ENCODE results near the gene ARHGEF7. TPM values are rescaled to one million over a fixed set of nuclear protein-coding genes. Genes with fewer than 3 reads are reported as not detected.

ARHGEF7 gene
- total RNA-seq, 1 donor from 2014 or later = 95.7 TPM

DNA sequence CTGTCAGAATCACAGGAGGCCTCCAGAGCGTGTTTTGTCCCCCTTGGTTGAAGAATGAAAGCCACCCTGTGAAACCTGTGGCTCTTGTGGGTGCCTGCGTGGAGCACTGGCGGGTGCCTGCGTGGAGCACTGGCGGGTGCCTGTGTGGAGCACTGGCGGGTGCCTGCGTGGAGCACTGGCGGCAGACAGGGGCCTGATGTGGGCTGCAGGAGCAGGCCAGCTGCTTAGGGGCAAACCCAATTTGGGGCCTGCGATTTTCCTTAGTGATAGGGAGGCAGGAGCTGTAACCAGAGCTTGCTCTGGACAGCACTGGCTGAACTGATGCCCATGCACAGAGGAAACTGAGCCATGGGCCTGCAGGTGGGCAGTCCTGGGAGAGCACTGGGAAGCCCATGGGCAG lies 24.3 kb downstream of the ARHGEF7 start:
- intact Hi-C loops (cut with micrococcal nuclease) = no loop called here
- POLR2A ChIA-PET = no interaction called here
- peaks cover 50% of the 10 kb centered on the region for H3K27me3 Mint-ChIP-seq
- no peaks in the 10 kb centered on the region for H3K4me1 Mint-ChIP-seq
- ATAC-seq (ENCODE audit: low read depth) (no peak), DNase-seq (no peak)
- no peak overlapping the region for H3K27ac Mint-ChIP-seq
- H3K9me3 Mint-ChIP-seq = no peaks in the 10 kb centered on the region
- no peak overlapping the region for H3K4me3 Mint-ChIP-seq
- TF ChIP-seq, protein P1, sequence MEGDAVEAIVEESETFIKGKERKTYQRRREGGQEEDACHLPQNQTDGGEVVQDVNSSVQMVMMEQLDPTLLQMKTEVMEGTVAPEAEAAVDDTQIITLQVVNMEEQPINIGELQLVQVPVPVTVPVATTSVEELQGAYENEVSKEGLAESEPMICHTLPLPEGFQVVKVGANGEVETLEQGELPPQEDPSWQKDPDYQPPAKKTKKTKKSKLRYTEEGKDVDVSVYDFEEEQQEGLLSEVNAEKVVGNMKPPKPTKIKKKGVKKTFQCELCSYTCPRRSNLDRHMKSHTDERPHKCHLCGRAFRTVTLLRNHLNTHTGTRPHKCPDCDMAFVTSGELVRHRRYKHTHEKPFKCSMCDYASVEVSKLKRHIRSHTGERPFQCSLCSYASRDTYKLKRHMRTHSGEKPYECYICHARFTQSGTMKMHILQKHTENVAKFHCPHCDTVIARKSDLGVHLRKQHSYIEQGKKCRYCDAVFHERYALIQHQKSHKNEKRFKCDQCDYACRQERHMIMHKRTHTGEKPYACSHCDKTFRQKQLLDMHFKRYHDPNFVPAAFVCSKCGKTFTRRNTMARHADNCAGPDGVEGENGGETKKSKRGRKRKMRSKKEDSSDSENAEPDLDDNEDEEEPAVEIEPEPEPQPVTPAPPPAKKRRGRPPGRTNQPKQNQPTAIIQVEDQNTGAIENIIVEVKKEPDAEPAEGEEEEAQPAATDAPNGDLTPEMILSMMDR (IDR thresholded peaks at IDR 0.05) = no peak
- no peaks in the 10 kb centered on the region for H3K36me3 Mint-ChIP-seq (ENCODE audit: low read depth)
- CTCF ChIA-PET = no interaction called here

DNA sequence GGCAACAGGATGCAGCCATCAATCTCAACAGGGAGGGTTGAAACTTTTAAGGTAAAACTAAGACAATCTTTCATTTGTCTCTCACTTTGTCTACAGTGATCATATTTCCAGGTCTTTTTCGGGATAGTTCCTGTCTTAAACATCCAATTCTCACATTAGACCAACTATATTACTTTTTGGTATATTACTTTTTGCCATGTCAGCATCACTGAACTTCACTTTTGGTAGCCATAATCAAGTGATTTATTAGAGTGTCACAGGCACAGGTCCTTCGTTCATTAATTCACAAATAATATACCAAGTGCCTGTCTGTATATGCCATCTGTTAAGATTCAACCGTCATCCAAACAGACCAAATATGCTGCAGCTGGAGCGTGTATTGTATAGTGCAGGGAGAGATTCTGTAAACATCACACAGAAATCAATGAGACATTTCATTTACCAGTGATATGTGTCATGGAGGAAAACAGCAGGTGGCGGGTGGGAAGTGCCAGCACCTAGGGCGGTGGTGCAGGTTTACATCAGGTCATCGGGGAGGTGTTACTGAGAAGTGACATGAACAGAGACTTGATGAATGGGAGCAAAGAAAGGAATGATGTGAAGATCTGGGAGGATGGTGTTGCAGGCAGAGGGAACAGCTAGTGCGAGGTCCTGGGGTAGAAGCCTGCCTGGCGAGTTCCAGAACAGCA lies 24.9 kb downstream of the ARHGEF7 start:
- H3K4me1 Mint-ChIP-seq = no peaks in the 10 kb centered on the region
- no peak overlapping the region for H3K4me3 Mint-ChIP-seq
- CTCF ChIA-PET = no interaction called here
- TF ChIP-seq, protein P1 (IDR thresholded peaks at IDR 0.05) = no peak
- ATAC-seq (ENCODE audit: low read depth) (no peak), DNase-seq (no peak)
- peaks cover 54% of the 10 kb centered on the region for H3K27me3 Mint-ChIP-seq
- POLR2A ChIA-PET = no interaction called here
- H3K9me3 Mint-ChIP-seq = no peaks in the 10 kb centered on the region
- intact Hi-C loops (cut with micrococcal nuclease) = no loop called here
- no peak overlapping the region for H3K27ac Mint-ChIP-seq
- no peaks in the 10 kb centered on the region for H3K36me3 Mint-ChIP-seq (ENCODE audit: low read depth)

DNA sequence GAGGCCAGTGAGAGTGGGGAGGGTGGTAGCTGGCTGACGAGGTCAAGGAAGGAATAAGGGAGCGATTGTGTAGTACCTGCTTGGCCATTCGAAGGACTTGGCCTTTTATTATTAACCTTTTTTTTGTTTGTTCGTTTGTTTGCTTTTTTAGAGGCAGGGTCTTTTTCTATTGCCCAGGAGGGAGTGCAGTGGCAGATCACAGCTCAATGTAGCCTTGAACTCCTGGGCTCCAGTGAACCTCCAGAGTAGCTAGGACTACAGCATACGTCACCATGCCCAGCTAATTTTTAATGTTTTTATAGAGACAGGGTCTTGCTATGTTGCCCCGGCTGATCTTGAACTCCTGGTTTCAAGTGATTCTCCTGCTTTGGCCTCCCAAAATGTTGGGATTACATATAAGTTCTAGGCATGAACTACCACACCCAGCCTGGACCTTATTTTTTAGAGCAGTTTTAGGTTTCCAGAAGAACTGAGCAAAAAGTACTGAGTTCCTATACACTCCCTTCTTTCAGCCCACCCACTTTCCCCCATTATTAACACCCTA lies 25.5 kb downstream of the ARHGEF7 start:
- intact Hi-C loops (cut with micrococcal nuclease) = no loop called here
- TF ChIP-seq, protein P1 (IDR thresholded peaks at IDR 0.05) = no peak
- ChIA-PET CTCF (no interaction called here), POLR2A (no interaction called here)
- Mint-ChIP-seq H3K9me3 (no peaks in the 10 kb centered on the region), H3K27me3 (peaks cover 54% of the 10 kb centered on the region), H3K4me3 (no peak overlapping the region), H3K27ac (no peak overlapping the region), H3K4me1 (no peaks in the 10 kb centered on the region), H3K36me3 (ENCODE audit: low read depth) (no peaks in the 10 kb centered on the region)
- no peak for ATAC-seq (ENCODE audit: low read depth)
- no peak for DNase-seq

DNA sequence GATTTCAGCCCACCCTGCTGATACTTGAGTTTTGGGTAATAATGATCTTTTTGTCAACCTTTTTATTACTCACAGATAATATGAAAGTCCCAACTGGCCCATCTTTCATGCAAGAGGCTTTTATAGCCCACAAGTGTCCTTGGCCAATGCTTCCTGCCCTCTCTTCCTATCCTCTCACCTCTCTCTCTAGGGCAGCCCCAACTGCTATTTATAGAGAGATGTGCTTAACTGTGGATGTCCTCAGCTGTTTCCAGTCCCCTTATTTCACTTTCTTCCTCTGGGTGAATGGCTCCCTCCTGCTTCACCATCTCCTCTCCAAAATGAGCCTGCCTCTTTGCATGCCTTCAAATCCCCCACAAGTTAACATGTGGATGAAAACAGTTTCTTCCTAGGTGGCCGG lies 27.4 kb downstream of the ARHGEF7 start:
- TF ChIP-seq, protein P1 (IDR thresholded peaks at IDR 0.05) = no peak
- no peak overlapping the region for H3K27ac Mint-ChIP-seq
- no peaks in the 10 kb centered on the region for H3K36me3 Mint-ChIP-seq (ENCODE audit: low read depth)
- DNase-seq = no peak
- ChIA-PET POLR2A (no interaction called here), CTCF (no interaction called here)
- ATAC-seq (ENCODE audit: low read depth) = no peak
- H3K9me3 Mint-ChIP-seq = no peaks in the 10 kb centered on the region
- no peaks in the 10 kb centered on the region for H3K4me1 Mint-ChIP-seq
- peaks cover 52% of the 10 kb centered on the region for H3K27me3 Mint-ChIP-seq
- intact Hi-C loops (cut with micrococcal nuclease) = no loop called here
- no peak overlapping the region for H3K4me3 Mint-ChIP-seq

DNA sequence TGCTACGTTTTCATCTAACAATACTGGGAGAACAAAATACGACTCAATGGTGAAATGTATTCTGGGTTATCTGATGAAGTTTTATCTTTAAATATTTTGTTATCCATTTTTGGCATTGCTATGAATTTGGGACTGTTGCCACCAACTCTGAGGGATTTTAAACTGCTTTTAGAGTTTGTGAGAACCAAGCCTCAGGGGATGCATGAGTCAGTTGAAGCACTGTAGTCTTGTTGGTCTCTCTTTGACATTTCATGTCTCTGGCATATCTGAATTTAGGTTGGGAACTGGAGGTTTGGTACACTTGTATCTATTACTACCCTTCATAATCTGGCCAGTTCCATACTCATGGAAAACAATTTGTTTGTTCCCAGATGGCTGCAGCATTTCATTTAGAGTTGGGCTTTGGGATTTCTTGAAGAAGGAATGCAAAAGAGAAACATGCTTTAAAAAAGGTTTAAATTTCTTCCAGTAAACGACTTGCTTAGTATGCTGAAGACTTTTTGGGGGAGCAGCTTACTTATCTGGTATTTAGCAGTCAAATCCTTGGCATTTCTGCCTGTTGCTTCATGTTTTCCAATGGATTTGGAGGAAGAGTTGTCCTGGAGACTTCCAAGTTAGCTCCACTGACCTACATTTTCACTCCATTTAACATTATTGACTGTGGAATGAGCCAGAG lies 28.9 kb downstream of the ARHGEF7 start:
- DNase-seq (no peak), ATAC-seq (ENCODE audit: low read depth) (no peak)
- H3K36me3 Mint-ChIP-seq (ENCODE audit: low read depth) = no peaks in the 10 kb centered on the region
- ChIA-PET CTCF (interaction anchor here (0.7 kb wide), 1 partner anchor 9 kb away, joined by 3 read pairs; no protein-coding TSS in a partner anchor), POLR2A (no interaction called here)
- intact Hi-C loops (cut with micrococcal nuclease) = no loop called here
- no peak overlapping the region for H3K4me3 Mint-ChIP-seq
- H3K27me3 Mint-ChIP-seq = peaks cover 42% of the 10 kb centered on the region
- no peaks in the 10 kb centered on the region for H3K9me3 Mint-ChIP-seq
- H3K4me1 Mint-ChIP-seq = no peaks in the 10 kb centered on the region
- no peak overlapping the region for H3K27ac Mint-ChIP-seq
- TF ChIP-seq, protein P1 (IDR thresholded peaks at IDR 0.05) = no peak

Data from activated B cell treated with CpG ODN at 0.5 μM for 24 hours (primary cell).